ENCODE results near the gene ST3GAL3. TPM values are rescaled to one million over a fixed set of nuclear protein-coding genes. Genes with fewer than 3 reads are reported as not detected.
A peak's percentile ranks its signal among the peaks of the same experiment; 100 is the strongest.

ST3GAL3 gene
- total and polyA plus RNA-seq, 2 donors (not counting 1 experiment from before 2014, with no cell fraction given), result 13.7 to 16.3 TPM

DNA sequence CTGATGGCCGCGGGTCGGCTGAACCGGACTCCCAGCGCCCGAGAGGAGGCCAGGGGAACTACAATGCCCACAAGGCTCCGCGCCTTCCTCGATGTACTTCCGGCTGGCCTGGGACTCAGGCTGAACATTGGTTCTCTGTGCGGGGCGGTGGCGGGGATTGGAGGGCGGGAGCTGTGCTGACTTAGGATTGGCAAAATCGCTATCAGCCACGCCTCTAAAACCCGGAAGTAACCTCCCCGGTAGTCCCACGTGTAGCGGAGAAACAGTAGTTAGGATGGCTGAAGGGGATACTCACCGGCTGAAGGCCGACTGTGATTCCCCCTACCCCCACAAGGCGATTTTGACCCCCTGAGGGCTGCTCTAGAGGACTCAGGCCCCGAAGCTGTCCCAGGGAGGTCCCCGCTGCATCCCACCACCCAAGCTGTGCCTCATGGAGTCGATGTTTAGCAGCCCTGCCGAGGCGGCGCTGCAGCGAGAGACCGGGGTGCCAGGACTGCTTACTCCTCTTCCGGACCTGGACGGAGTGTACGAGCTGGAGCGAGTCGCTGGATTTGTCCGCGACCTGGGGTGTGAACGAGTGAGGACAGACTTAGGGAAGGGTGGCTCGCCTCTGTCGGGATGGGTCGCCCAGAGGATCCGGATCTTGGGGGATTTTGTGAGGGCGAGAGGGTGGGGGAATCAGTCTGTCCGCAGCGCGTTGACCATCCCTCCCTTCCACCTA lies 262.6 kb downstream of the ST3GAL3 start, which contains the start of gene DPH2:
TSS of gene DPH2 (plus strand) at position 265 of the 721 bp plus-strand sequence. CDS start at position 431, 166 bp downstream.
- Histone ChIP-seq H3K4me1 (ENCODE audit: control insufficient read depth, extremely low read depth, insufficient read depth, low read length) (peaks cover 6% of the 10 kb centered on the region), H3K27me3 (ENCODE audit: control insufficient read depth, insufficient read depth, low read length) (no peaks in the 10 kb centered on the region), H3K27ac (ENCODE audit: insufficient read depth, low read length) (peak within 1 kb of the TSS; percentile 46), H2AFZ (ENCODE audit: low read length) (peak within 1 kb of the TSS; percentile 87), H3K4me2 (ENCODE audit: extremely low read depth, insufficient read depth, low read length) (peak within 1 kb of the TSS; percentile 60), H3K4me3 (replicated peaks in 1 of 4; ENCODE audit: control extremely low read depth in 1 of 4, insufficient read depth in 1 of 4, low read depth in 3 of 4, low read length in 4 of 4) (peak within 1 kb of the TSS; percentile 77 to 97 (median 92)), H3K9ac (ENCODE audit: insufficient read depth, low read length) (peak within 1 kb of the TSS; percentile 60), H3K9me3 (ENCODE audit: control insufficient read depth, insufficient read depth, low read depth, low read length) (no peaks in the 10 kb centered on the region), H3K79me2 (ENCODE audit: control insufficient read depth, insufficient read depth, low read length) (peaks cover 5% of the 10 kb centered on the region), H4K20me1 (ENCODE audit: control insufficient read depth, extremely low read depth, insufficient read depth, low read length) (no peaks in the 10 kb centered on the region), H3K36me3 (ENCODE audit: control insufficient read depth, insufficient read depth, low read length) (peaks cover 6% of the 10 kb centered on the region)
- TF ChIP-seq, protein P1, sequence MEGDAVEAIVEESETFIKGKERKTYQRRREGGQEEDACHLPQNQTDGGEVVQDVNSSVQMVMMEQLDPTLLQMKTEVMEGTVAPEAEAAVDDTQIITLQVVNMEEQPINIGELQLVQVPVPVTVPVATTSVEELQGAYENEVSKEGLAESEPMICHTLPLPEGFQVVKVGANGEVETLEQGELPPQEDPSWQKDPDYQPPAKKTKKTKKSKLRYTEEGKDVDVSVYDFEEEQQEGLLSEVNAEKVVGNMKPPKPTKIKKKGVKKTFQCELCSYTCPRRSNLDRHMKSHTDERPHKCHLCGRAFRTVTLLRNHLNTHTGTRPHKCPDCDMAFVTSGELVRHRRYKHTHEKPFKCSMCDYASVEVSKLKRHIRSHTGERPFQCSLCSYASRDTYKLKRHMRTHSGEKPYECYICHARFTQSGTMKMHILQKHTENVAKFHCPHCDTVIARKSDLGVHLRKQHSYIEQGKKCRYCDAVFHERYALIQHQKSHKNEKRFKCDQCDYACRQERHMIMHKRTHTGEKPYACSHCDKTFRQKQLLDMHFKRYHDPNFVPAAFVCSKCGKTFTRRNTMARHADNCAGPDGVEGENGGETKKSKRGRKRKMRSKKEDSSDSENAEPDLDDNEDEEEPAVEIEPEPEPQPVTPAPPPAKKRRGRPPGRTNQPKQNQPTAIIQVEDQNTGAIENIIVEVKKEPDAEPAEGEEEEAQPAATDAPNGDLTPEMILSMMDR (conservative IDR thresholded peaks at IDR 0.05 in 1 of 2, IDR thresholded peaks at IDR 0.05 in 1 of 2; ENCODE audit: low read depth in 1 of 2, low read length in 2 of 2), result peak in 1 of 2 donors; percentile 6
- no peak for TF ChIP-seq EZH2 (IDR thresholded peaks at IDR 0.05; ENCODE audit: low read length, missing control alignments)
- peak; percentile 97 for DNase-seq (ENCODE audit: low read depth in 2 of 2)

DNA sequence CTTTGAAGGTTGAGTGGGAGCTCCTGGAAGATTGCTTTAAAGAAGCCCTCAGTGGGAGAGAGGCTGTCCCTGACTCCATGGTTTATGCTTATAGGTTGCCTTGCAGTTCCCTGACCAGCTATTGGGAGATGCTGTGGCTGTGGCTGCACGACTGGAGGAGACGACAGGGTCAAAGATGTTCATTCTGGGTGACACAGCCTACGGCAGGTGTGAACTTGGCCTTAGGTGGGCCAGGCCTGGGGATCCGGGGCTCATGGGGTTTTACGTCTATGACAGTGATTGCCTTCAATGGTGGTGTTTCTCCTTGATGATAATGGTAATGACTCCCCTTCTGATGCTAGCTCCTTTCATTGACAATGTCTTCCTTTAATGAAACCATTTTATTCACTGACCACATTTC lies 263.2 kb downstream of the ST3GAL3 start:
- peak overlapping the region; percentile 46 for H3K27ac ChIP-seq (ENCODE audit: insufficient read depth, low read length)
- H3K79me2 ChIP-seq (ENCODE audit: control insufficient read depth, insufficient read depth, low read length), result peaks cover 11% of the 10 kb centered on the region

DNA sequence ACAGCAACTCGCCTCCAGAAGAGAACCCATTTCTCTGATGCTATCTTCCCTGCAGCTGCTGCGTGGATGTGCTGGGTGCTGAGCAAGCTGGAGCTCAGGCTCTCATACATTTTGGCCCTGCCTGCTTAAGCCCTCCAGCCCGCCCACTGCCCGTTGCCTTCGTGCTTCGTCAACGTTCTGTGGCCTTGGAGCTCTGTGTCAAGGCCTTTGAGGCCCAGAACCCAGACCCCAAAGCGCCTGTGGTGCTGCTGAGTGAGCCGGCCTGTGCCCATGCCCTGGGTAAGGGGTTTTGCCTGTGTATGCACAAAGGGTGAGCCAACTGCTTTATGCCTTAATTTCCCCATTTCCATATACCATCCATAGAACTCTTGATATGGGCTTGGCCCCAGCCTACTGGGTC lies 263.6 kb downstream of the ST3GAL3 start:
- H3K9me3 ChIP-seq (ENCODE audit: control insufficient read depth, insufficient read depth, low read depth, low read length), result no peaks in the 10 kb centered on the region
- TF ChIP-seq EZH2 (IDR thresholded peaks at IDR 0.05; ENCODE audit: low read length, missing control alignments), result no peak
- TF ChIP-seq, protein P1 (conservative IDR thresholded peaks at IDR 0.05 in 1 of 2, IDR thresholded peaks at IDR 0.05 in 1 of 2; ENCODE audit: low read depth in 1 of 2, low read length in 2 of 2), result no peak
- peaks cover 6% of the 10 kb centered on the region for H3K4me1 ChIP-seq (ENCODE audit: control insufficient read depth, extremely low read depth, insufficient read depth, low read length)
- peaks cover 15% of the 10 kb centered on the region for H3K79me2 ChIP-seq (ENCODE audit: control insufficient read depth, insufficient read depth, low read length)
- H3K4me2 ChIP-seq (ENCODE audit: extremely low read depth, insufficient read depth, low read length), result peak overlapping the region; percentile 57
- H3K27me3 ChIP-seq (ENCODE audit: control insufficient read depth, insufficient read depth, low read length), result no peaks in the 10 kb centered on the region
- DNase-seq (ENCODE audit: low read depth in 2 of 2), result no peak
- no peak overlapping the region for H2AFZ ChIP-seq (ENCODE audit: low read length)
- H3K36me3 ChIP-seq (ENCODE audit: control insufficient read depth, insufficient read depth, low read length), result peaks cover 6% of the 10 kb centered on the region
- H4K20me1 ChIP-seq (ENCODE audit: control insufficient read depth, extremely low read depth, insufficient read depth, low read length), result no peaks in the 10 kb centered on the region
- H3K27ac ChIP-seq (ENCODE audit: insufficient read depth, low read length), result no peak overlapping the region
- no peak overlapping the region for H3K9ac ChIP-seq (ENCODE audit: insufficient read depth, low read length)
- peak overlapping the region; percentile 77 to 97 (median 92) for H3K4me3 ChIP-seq (replicated peaks in 1 of 4; ENCODE audit: control extremely low read depth in 1 of 4, insufficient read depth in 1 of 4, low read depth in 3 of 4, low read length in 4 of 4)

More for the DNA sequence above, 263.2 kb downstream of the ST3GAL3 start:
- DNase-seq (ENCODE audit: low read depth in 2 of 2), result no peak
- Histone ChIP-seq H4K20me1 (ENCODE audit: control insufficient read depth, extremely low read depth, insufficient read depth, low read length) (no peaks in the 10 kb centered on the region), H3K27me3 (ENCODE audit: control insufficient read depth, insufficient read depth, low read length) (no peaks in the 10 kb centered on the region), H3K4me3 (replicated peaks in 1 of 4; ENCODE audit: control extremely low read depth in 1 of 4, insufficient read depth in 1 of 4, low read depth in 3 of 4, low read length in 4 of 4) (peak overlapping the region; percentile 77 to 97 (median 92)), H3K9me3 (ENCODE audit: control insufficient read depth, insufficient read depth, low read depth, low read length) (no peaks in the 10 kb centered on the region), H3K4me1 (ENCODE audit: control insufficient read depth, extremely low read depth, insufficient read depth, low read length) (peaks cover 6% of the 10 kb centered on the region), H2AFZ (ENCODE audit: low read length) (no peak overlapping the region), H3K4me2 (ENCODE audit: extremely low read depth, insufficient read depth, low read length) (peak overlapping the region; percentile 57), H3K36me3 (ENCODE audit: control insufficient read depth, insufficient read depth, low read length) (peaks cover 6% of the 10 kb centered on the region), H3K9ac (ENCODE audit: insufficient read depth, low read length) (peak overlapping the region; percentile 60)
- no peak for TF ChIP-seq EZH2 (IDR thresholded peaks at IDR 0.05; ENCODE audit: low read length, missing control alignments)
- TF ChIP-seq, protein P1 (conservative IDR thresholded peaks at IDR 0.05 in 1 of 2, IDR thresholded peaks at IDR 0.05 in 1 of 2; ENCODE audit: low read depth in 1 of 2, low read length in 2 of 2), result no peak
